ENCODE measurements around the gene THADA. TPM values are rescaled to one million over a fixed set of nuclear protein-coding genes. Genes with fewer than 3 reads are reported as not detected.

Gene THADA
- total RNA-seq, 4 donors from 2014 or later = 35.7 to 49.2 (median 47.4) TPM

GRCh38 chr2:43203373-43203772, 392.5 kb downstream of the THADA start:
- Histone ChIP-seq H3K4me3 (no peak overlapping the region), H3K9me3 (no peaks in the 10 kb centered on the region), H3K27ac (no peak overlapping the region), H3K4me1 (no peaks in the 10 kb centered on the region), H3K27me3 (no peaks in the 10 kb centered on the region), H3K36me3 (no peaks in the 10 kb centered on the region)
- DNase-seq (ENCODE audit: low spot score in 2 of 2) = no peak
- WGBS, 2 donors = 93 to 94% methylated on average over 11 of the region's 11 CpGs
- no peak for TF ChIP-seq CTCF (IDR thresholded peaks at IDR 0.05)
- no peak for TF ChIP-seq POLR2A (IDR thresholded peaks at IDR 0.05)
- TF ChIP-seq EP300 (IDR thresholded peaks at IDR 0.05) = no peak

DNA sequence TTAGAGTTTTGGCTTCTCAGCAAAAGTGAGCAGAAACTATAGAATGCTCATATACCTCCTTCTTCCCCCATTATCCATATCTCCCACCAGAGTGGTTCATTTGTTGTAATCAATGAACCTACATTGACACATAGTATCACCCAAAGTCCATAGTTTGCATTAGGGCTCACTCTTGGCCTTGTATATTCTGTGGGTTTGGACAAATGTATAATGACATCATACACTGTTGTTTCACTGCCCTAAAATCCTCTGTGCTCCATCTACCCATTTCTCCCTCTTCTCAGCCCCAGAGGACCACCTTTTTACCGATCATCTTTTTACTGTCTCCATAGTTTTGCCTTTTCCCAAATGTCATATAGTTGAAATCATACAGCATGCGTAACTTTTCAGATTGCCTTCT, 393.5 kb downstream of the THADA start:
- no peaks in the 10 kb centered on the region for H3K9me3 ChIP-seq
- TF ChIP-seq POLR2A (IDR thresholded peaks at IDR 0.05) (no peak), EP300 (IDR thresholded peaks at IDR 0.05) (no peak), CTCF (IDR thresholded peaks at IDR 0.05) (no peak)

GRCh38 chr2:43201497-43201896, 394.3 kb downstream of the THADA start:
- no peaks in the 10 kb centered on the region for H3K9me3 ChIP-seq
- no peaks in the 10 kb centered on the region for H3K36me3 ChIP-seq
- H3K27me3 ChIP-seq = no peaks in the 10 kb centered on the region
- no peak for DNase-seq (ENCODE audit: low spot score in 2 of 2)
- TF ChIP-seq EP300 (IDR thresholded peaks at IDR 0.05) (no peak), POLR2A (IDR thresholded peaks at IDR 0.05) (no peak), CTCF (IDR thresholded peaks at IDR 0.05) (no peak)
- H3K4me1 ChIP-seq = no peaks in the 10 kb centered on the region
- H3K27ac ChIP-seq = no peak overlapping the region
- WGBS, 2 donors = 61 to 68% methylated on average over 4 of the region's 4 CpGs
- no peak overlapping the region for H3K4me3 ChIP-seq

More for the DNA sequence above, 393.5 kb downstream of the THADA start:
- H3K4me3 ChIP-seq = no peak overlapping the region
- H3K4me1 ChIP-seq = no peaks in the 10 kb centered on the region
- 70 to 72% methylated on average over 2 of the region's 2 CpGs for WGBS, 2 donors
- no peak overlapping the region for H3K27ac ChIP-seq
- no peaks in the 10 kb centered on the region for H3K27me3 ChIP-seq
- no peak for DNase-seq (ENCODE audit: low spot score in 2 of 2)
- H3K36me3 ChIP-seq = no peaks in the 10 kb centered on the region

DNA sequence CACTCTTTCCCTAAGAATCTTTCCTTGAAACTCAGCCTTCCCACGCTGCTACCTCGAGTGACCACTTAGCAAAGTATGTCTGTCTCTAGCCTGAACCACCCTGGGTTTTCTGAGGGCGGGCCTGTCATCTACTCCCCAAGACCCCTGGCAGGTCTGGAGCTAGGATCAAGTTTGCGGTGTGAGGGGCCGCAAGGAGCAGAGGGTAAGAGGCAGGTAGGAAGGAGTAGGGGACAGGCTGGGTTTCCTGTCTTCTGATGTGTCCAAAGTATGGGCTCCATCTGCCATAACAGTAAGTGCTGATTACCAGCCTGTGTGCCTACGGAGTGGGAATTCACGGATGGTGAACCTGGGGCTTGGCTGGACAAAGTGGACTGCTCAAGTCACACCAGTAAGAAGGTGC, 394.8 kb downstream of the THADA start:
- no peak for DNase-seq (ENCODE audit: low spot score in 2 of 2)
- H3K4me3 ChIP-seq = no peak overlapping the region
- H3K36me3 ChIP-seq = no peaks in the 10 kb centered on the region
- no peaks in the 10 kb centered on the region for H3K27me3 ChIP-seq
- H3K9me3 ChIP-seq = no peaks in the 10 kb centered on the region
- WGBS, 2 donors = 96 to 100% methylated on average over 7 of the region's 7 CpGs
- no peaks in the 10 kb centered on the region for H3K4me1 ChIP-seq
- no peak for TF ChIP-seq POLR2A (IDR thresholded peaks at IDR 0.05)
- no peak for TF ChIP-seq CTCF (IDR thresholded peaks at IDR 0.05)
- no peak for TF ChIP-seq EP300 (IDR thresholded peaks at IDR 0.05)
- no peak overlapping the region for H3K27ac ChIP-seq

DNA sequence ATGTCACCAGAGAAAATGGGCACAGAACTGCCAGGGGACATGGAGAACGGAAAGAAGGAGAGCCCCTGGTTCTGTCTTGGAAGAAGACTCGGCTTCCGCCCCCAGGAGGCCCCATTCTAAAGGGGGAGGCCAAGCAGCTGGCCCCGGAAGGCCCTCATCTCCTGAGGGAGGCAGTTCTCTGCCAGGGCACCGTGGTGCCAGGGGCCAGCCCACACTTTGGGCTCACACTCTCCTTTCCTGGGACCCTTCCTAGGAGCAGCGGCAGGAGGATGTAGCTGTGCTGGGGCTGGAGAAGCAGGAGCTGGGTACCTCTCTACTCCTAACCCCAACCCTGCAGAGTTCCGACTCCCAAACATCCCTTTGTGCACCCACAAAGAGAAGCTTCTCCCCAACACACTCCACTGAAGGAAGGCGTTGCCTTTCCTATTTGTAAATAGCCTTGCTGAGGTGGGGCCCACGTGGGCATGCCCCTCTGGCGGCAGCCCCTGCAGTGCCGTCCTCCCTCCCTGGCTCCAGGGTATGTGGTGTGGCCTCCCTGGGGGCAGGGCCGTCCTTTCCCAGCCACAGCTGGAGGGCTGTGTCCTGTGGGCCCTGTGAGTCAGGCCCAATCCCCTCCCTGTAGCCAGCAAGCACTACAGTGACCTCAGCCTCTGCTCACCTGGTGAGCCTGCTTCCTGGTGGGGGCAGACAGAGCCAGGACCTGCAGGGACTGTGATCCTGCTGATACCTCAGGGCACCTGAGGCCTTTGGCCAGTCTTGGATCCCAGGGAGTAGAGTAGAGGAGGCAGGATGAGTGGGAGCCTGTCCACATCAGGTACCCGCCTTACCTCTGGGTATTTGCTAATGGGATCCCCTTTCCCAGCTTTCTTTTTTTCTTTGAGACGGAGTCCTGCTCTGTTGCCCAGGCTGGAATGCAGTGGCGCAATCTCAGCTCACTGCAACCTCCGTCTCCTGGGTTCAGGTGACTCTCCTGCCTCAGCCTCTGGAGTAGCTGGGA, 396.0 kb downstream of the THADA start:
- Histone ChIP-seq H3K9me3 (no peaks in the 10 kb centered on the region), H3K27ac (no peak overlapping the region), H3K27me3 (no peaks in the 10 kb centered on the region), H3K4me3 (no peak overlapping the region), H3K4me1 (peaks cover 0 to 5% (median 0%) of the 10 kb centered on the region in 4 donors), H3K36me3 (no peaks in the 10 kb centered on the region)
- no peak for DNase-seq (ENCODE audit: low spot score in 2 of 2)
- TF ChIP-seq CTCF (IDR thresholded peaks at IDR 0.05) (no peak), EP300 (IDR thresholded peaks at IDR 0.05) (no peak), POLR2A (IDR thresholded peaks at IDR 0.05) (no peak)
- 77 to 79% methylated on average over 12 to 13 of the region's 16 CpGs for WGBS, 2 donors
